Measurements from ENCODE around the gene GLT8D2. TPM values are rescaled to one million over a fixed set of nuclear protein-coding genes. Genes with fewer than 3 reads are reported as not detected.

Gene GLT8D2
- total and polyA plus RNA-seq, 3 donors from 2014 or later = 5.7 to 17.3 (median 8.1) TPM

- no peak overlapping the region for H3K4me3 ChIP-seq
- no peaks in the 10 kb centered on the region for H3K4me1 ChIP-seq
- no peaks in the 10 kb centered on the region for H3K36me3 ChIP-seq (ENCODE audit: low read depth, missing control alignments)
- no peak for TF ChIP-seq POLR2A (IDR thresholded peaks at IDR 0.05)
- TF ChIP-seq CTCF (IDR thresholded peaks at IDR 0.05) = no peak
- no peak overlapping the region for H3K27ac ChIP-seq
- H3K27me3 ChIP-seq = no peaks in the 10 kb centered on the region
- H3K9me3 ChIP-seq = no peaks in the 10 kb centered on the region
- 70 to 82% methylated on average over 4 of the region's 4 CpGs for WGBS, 2 donors
- intact Hi-C loops (cut with DNase I; ENCODE audit: low total_unique reads) = no loop called here
- no peak for DNase-seq
Measured at GRCh38 chr12:103994235-103994634, 55.8 kb downstream of the GLT8D2 start.

GRCh38 chr12:103986829-103987228 is 63.2 kb downstream of the GLT8D2 start:
- Histone ChIP-seq H3K4me1 (no peaks in the 10 kb centered on the region), H3K27me3 (no peaks in the 10 kb centered on the region), H3K27ac (no peak overlapping the region), H3K9me3 (no peaks in the 10 kb centered on the region), H3K4me3 (no peak overlapping the region), H3K36me3 (ENCODE audit: low read depth, missing control alignments) (no peaks in the 10 kb centered on the region)
- TF ChIP-seq CTCF (IDR thresholded peaks at IDR 0.05) = no peak
- TF ChIP-seq POLR2A (IDR thresholded peaks at IDR 0.05) = no peak
- DNase-seq = no peak
- WGBS, 2 donors = 96 to 97% methylated on average over 2 of the region's 2 CpGs
- intact Hi-C loops (cut with DNase I; ENCODE audit: low total_unique reads) = no loop called here

- no peaks in the 10 kb centered on the region for H3K9me3 ChIP-seq
- H3K4me3 ChIP-seq = no peak overlapping the region
- no peaks in the 10 kb centered on the region for H3K4me1 ChIP-seq
- no peak for TF ChIP-seq POLR2A (IDR thresholded peaks at IDR 0.05)
- no peak for TF ChIP-seq CTCF (IDR thresholded peaks at IDR 0.05)
- no peaks in the 10 kb centered on the region for H3K27me3 ChIP-seq
- H3K36me3 ChIP-seq (ENCODE audit: low read depth, missing control alignments) = no peaks in the 10 kb centered on the region
- DNase-seq = no peak
- no peak overlapping the region for H3K27ac ChIP-seq
- intact Hi-C loops (cut with DNase I; ENCODE audit: low total_unique reads) = no loop called here
- 91 to 95% methylated on average over 4 of the region's 4 CpGs for WGBS, 2 donors
Measured at GRCh38 chr12:103978384-103978982, 71.5 kb downstream of the GLT8D2 start.

- Histone ChIP-seq H3K27ac (peak overlapping the region in 1 of 2 donors; percentile 34), H3K4me3 (no peak overlapping the region), H3K4me1 (no peaks in the 10 kb centered on the region), H3K36me3 (ENCODE audit: low read depth, missing control alignments) (no peaks in the 10 kb centered on the region), H3K27me3 (no peaks in the 10 kb centered on the region), H3K9me3 (no peaks in the 10 kb centered on the region)
- intact Hi-C loops (cut with DNase I; ENCODE audit: low total_unique reads) = no loop called here
- no peak for TF ChIP-seq CTCF (IDR thresholded peaks at IDR 0.05)
- no peak for TF ChIP-seq POLR2A (IDR thresholded peaks at IDR 0.05)
- 67 to 71% methylated on average over 2 of the region's 2 CpGs for WGBS, 2 donors
- no peak for DNase-seq
Measured at GRCh38 chr12:103975368-103975767, 74.6 kb downstream of the GLT8D2 start.

- Histone ChIP-seq H3K9me3 (no peaks in the 10 kb centered on the region), H3K4me3 (no peak overlapping the region), H3K27me3 (no peaks in the 10 kb centered on the region), H3K36me3 (ENCODE audit: low read depth, missing control alignments) (no peaks in the 10 kb centered on the region), H3K4me1 (no peaks in the 10 kb centered on the region), H3K27ac (no peak overlapping the region)
- no peak for TF ChIP-seq CTCF (IDR thresholded peaks at IDR 0.05)
- TF ChIP-seq POLR2A (IDR thresholded peaks at IDR 0.05) = no peak
- no peak for DNase-seq
- WGBS, 2 donors = 62 to 68% methylated on average over 2 of the region's 2 CpGs
- intact Hi-C loops (cut with DNase I; ENCODE audit: low total_unique reads) = no loop called here
Measured at GRCh38 chr12:103973909-103974308, 76.1 kb downstream of the GLT8D2 start.

All from testis (tissue), 3 donors.